HepG2 (cell line): Measurements from ENCODE around the gene CSDE1. TPM values are rescaled to one million over a fixed set of nuclear protein-coding genes. Genes with fewer than 3 reads are reported as not detected.

Source experiments
- BCL6 ChIP-seq: IDR thresholded peaks from 2 replicates; pipeline ENCODE4 v1.6.1; 2016; ENCODE audit warnings: missing genetic modification reagents, missing compliant biosample characterization
- FOSL2 ChIP-seq: sonication (generic); formaldehyde crosslinking; IDR thresholded peaks from 2 replicates; pipeline ENCODE4 v1.4.0; 2020; ENCODE audit warnings: missing genetic modification reagents
- MTERF4 ChIP-seq: sonication (generic); formaldehyde crosslinking; IDR thresholded peaks from 2 replicates; pipeline ENCODE4 v1.8.0; 2023; ENCODE audit warnings: mild to moderate bottlenecking, missing genetic modification reagents
- SOX5 ChIP-seq: IDR thresholded peaks from 2 replicates; pipeline ENCODE4 v1.6.1; 2016; ENCODE audit warnings: borderline replicate concordance
- ZBTB25 ChIP-seq: IDR thresholded peaks from 2 replicates; pipeline ENCODE4 v1.6.1; 2018; ENCODE audit warnings: missing genetic modification reagents
- ZNF468 ChIP-seq: sonication (generic); formaldehyde crosslinking; IDR thresholded peaks from 2 replicates; pipeline ENCODE4 v1.8.0; 2022; ENCODE audit warnings: mild to moderate bottlenecking, moderate library complexity, missing genetic modification reagents
- polyA plus RNA-seq, 8 experiments: library from polyadenylated mRNA; depleted of rRNA in 3 of 8; stranded (reverse) in 7 of 8; unstranded in 1 of 8; fragments of >200 nt; fragmentation: Illumina TruSeq in 4 of 8; extraction: Trizol in 4 of 8; gene quantifications; 2 replicates each; pipeline versions ENCODE4 v1.2.1 to v1.2.3, GENCODE V29; 2011 to 2016; ENCODE audit warnings: low read depth in 4 of 8, missing spikeins in 1 of 8, mixed read lengths in 1 of 8; ENCODE audit not compliant: insufficient read depth in 1 of 8
- total RNA-seq, 5 experiments: library from RNA; depleted of rRNA; stranded (reverse); fragments of >200 nt; fragmentation: Illumina TruSeq; extraction: Trizol; gene quantifications; 2 replicates each; pipeline ENCODE4 v1.2.3, GENCODE V29; 2016; ENCODE audit warnings: low read depth in 1 of 5
- TF ChIP-seq, protein P1 (sequence below): sonication (generic); formaldehyde crosslinking; IDR thresholded peaks from 2 replicates; pipeline ENCODE4 v1.4.0; 2020; ENCODE audit warnings: missing genetic modification reagents, mild to moderate bottlenecking, borderline replicate concordance
- TF ChIP-seq, protein P2 (sequence below): sonication (generic); formaldehyde crosslinking; IDR thresholded peaks from one replicate; pipeline ENCODE4 v1.5.1; 2020; ENCODE audit warnings: mild to moderate bottlenecking, missing genetic modification reagents; ENCODE audit errors: not compliant biosample characterization
- TF ChIP-seq, protein P3 (sequence below): sonication (generic); formaldehyde crosslinking; IDR thresholded peaks from 2 replicates; pipeline ENCODE4 v1.4.0; 2020; ENCODE audit warnings: mild to moderate bottlenecking, missing genetic modification reagents

Gene CSDE1
- total and polyA plus RNA-seq, 2 of the 13 experiments (the other 11 are each of a cell fraction or from before 2014, with no cell fraction given), result 150 to 313 TPM

DNA sequence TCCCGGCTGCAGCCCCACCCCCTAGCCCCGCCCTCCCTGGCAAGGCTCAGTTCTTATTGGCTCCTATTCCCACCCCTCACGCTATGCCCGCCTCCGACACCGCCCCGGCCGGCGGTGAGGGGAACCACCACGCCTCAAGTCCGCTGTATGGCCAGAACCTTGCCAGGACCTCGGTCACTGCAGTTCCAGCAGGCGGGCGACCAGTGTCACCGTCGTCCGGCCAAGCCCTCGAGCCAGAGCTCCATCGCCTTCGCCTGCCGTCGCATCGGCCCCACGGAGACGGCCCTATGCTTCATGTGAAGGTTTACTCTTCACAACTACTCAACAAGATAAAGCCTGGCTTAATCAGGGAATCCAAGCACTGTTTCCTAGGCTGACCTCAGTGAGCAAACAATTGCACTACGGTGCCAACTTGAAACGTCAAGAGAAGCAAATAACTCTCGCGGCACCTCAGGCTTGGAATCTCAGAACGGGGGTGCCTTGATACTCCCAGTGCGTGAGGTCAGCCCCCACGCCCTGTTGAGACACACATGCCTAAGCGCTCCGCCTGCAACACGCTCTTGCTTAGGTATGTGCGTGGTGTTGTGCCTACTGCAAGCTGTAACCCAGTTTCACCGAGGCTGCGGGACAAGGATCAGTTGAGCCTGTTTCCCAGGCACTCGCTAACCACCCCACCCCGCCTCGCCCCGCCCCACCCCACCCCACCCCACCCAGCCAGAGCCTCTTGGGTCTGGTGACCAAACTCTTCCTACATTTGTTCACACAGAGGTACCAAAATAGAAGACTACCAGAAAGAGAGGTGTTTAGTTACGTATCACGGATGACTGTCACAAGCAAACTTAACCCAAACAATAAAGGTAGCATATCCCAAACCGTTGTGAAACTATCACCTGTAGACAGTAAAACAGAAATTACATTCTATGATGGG, 87.4 kb downstream of the CSDE1 start (continued):
- TF ChIP-seq, protein P1, sequence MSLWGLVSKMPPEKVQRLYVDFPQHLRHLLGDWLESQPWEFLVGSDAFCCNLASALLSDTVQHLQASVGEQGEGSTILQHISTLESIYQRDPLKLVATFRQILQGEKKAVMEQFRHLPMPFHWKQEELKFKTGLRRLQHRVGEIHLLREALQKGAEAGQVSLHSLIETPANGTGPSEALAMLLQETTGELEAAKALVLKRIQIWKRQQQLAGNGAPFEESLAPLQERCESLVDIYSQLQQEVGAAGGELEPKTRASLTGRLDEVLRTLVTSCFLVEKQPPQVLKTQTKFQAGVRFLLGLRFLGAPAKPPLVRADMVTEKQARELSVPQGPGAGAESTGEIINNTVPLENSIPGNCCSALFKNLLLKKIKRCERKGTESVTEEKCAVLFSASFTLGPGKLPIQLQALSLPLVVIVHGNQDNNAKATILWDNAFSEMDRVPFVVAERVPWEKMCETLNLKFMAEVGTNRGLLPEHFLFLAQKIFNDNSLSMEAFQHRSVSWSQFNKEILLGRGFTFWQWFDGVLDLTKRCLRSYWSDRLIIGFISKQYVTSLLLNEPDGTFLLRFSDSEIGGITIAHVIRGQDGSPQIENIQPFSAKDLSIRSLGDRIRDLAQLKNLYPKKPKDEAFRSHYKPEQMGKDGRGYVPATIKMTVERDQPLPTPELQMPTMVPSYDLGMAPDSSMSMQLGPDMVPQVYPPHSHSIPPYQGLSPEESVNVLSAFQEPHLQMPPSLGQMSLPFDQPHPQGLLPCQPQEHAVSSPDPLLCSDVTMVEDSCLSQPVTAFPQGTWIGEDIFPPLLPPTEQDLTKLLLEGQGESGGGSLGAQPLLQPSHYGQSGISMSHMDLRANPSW (CRISPR knock-in tag), result no peak
- TF ChIP-seq ZNF468 (CRISPR knock-in tag), result no peak
- TF ChIP-seq, protein P2, sequence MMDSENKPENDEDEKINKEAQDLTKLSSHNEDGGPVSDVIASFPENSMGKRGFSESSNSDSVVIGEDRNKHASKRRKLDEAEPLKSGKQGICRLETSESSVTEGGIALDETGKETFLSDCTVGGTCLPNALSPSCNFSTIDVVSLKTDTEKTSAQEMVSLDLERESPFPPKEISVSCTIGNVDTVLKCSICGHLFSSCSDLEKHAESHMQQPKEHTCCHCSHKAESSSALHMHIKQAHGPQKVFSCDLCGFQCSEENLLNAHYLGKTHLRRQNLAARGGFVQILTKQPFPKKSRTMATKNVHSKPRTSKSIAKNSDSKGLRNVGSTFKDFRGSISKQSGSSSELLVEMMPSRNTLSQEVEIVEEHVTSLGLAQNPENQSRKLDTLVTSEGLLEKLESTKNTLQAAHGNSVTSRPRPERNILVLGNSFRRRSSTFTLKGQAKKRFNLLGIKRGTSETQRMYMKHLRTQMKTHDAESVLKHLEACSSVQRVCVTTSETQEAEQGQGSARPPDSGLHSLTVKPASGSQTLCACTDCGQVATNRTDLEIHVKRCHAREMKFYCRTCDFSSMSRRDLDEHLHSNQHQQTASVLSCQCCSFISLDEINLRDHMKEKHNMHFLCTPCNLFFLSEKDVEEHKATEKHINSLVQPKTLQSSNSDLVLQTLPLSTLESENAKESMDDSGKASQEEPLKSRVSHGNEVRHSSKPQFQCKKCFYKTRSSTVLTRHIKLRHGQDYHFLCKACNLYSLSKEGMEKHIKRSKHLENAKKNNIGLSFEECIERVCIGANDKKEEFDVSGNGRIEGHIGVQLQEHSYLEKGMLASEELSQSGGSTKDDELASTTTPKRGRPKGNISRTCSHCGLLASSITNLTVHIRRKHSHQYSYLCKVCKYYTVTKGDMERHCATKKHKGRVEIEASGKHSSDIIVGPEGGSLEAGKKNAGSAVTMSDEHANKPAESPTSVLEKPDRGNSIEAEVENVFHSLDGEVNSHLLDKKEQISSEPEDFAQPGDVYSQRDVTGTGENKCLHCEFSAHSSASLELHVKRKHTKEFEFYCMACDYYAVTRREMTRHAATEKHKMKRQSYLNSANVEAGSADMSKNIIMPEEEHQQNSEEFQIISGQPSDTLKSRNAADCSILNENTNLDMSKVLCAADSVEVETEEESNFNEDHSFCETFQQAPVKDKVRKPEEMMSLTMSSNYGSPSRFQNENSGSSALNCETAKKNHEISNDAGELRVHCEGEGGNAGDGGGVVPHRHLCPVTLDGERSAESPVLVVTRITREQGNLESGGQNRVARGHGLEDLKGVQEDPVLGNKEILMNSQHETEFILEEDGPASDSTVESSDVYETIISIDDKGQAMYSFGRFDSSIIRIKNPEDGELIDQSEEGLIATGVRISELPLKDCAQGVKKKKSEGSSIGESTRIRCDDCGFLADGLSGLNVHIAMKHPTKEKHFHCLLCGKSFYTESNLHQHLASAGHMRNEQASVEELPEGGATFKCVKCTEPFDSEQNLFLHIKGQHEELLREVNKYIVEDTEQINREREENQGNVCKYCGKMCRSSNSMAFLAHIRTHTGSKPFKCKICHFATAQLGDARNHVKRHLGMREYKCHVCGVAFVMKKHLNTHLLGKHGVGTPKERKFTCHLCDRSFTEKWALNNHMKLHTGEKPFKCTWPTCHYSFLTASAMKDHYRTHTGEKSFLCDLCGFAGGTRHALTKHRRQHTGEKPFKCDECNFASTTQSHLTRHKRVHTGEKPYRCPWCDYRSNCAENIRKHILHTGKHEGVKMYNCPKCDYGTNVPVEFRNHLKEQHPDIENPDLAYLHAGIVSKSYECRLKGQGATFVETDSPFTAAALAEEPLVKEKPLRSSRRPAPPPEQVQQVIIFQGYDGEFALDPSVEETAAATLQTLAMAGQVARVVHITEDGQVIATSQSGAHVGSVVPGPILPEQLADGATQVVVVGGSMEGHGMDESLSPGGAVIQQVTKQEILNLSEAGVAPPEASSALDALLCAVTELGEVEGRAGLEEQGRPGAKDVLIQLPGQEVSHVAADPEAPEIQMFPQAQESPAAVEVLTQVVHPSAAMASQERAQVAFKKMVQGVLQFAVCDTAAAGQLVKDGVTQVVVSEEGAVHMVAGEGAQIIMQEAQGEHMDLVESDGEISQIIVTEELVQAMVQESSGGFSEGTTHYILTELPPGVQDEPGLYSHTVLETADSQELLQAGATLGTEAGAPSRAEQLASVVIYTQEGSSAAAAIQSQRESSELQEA (CRISPR knock-in tag), result no peak
- TF ChIP-seq ZBTB25 (CRISPR knock-in tag), result no peak
- TF ChIP-seq SOX5 (CRISPR knock-in tag), result no peak
- TF ChIP-seq MTERF4 (CRISPR knock-in tag), result no peak
- no peak for TF ChIP-seq FOSL2 (CRISPR knock-in tag)
- no peak; the same call in 1 of the 2 replicates for TF ChIP-seq BCL6 (CRISPR knock-in tag)
- TF ChIP-seq, protein P3, sequence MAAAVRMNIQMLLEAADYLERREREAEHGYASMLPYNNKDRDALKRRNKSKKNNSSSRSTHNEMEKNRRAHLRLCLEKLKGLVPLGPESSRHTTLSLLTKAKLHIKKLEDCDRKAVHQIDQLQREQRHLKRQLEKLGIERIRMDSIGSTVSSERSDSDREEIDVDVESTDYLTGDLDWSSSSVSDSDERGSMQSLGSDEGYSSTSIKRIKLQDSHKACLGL (CRISPR knock-in tag), result no peak
